Right hindlimb (tissue), 1 donor: ENCODE results near the gene ARL11.

Experiments used
- DNase-seq: peaks from one replicate; pipeline ENCODE4 v3.0.0-alpha.2; 2018

The ARL11 gene

DNA sequence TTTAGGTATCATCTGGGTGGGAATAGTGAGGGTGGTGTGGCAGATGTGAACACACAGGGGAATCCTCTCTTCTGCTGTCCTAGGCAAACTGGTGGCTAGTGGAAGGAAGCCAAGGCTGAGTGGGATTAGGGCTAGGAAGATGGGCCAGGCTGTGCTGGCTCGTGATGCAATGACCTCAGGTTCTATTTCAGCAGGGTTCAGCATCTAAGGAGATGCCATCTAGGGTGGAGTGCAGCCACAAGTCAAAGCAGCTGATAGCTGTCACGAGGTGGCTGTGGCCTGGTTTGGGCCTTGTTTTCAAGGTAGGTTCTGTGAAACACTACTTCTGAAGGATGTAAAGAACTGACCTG lies 21.6 kb downstream of the ARL11 start:
- no peak for DNase-seq

DNA sequence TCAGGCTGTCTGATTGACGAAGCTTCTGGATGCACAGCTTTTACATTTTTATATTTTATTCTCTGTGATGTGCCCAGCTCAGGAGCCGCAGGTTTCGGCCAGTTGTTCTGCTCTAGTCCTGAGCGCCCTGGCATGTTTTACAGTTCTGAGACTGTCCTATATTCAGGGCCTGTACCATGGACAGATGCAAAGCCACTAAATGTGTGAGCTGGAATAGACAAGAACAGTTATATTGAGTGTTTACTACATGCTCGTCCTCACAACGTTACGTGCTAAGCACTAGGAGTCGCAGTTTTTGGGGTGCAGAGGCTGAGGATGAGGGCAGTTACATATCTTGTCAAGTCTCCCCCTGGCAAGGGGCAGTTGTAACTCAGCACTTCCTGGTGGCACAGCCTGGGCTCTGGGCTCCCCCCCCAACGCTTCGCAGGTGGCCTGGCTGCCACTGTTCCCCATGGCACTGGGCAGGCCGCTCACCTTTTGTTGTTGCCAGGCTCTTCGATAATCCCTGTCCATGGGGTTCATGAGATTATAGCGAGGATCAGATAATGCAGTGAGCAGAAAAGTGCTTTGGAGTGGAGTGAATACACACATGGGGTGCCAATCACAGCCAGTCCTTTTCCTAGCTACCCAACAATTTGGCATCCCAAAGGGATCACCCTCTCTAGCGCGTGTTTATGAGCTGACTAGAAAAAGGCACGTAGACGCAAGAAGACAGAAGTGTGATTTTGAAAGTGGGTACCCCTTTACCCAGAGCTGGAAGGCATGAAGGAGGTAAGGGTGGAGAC lies 23.5 kb downstream of the ARL11 start:
- no peak for DNase-seq

DNA sequence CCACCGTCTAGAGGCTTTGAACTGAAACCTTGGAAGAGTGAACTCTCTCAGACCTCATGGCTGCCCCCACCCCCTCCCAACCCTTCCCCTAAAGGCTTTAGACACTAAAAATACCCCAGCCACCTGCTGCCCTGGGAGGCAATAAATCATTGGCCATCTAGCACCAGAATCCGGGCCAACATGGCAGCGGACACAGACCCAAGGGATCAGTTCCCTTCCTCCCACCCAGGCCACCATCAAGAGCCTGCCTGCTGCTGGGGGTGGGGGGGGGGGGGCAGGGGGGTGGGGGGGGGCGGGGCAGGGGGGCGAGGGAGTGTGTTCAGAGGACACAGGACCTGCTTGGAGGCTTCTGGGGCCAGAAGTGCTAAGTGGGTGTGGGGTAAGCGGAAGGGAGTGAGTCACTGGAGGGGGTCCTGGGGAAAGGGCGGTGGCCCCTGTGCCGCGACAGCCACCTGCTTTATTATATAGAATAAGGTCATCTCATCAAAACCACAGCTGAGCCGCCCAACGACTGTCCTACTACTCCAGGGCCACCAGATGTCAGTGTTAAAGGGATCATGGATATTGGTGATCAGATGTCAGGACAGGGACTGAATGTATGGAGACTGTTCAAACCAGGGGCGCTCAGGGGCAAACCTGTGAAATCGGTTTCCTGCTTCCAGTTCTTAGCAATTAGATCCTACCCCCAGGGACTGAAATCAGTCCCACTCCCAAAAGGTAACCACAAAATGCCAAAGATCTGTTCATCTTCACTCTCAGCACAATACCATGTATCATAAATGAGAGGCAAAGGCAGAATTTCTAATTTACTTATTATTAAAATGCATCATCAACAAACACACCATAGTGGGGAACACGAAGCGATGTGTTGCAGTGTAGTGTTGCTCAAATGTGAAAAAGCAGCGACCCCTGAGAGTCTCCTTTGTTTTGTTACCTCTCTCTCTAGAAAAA lies 24.3 kb downstream of the ARL11 start:
- peak; percentile 54 for DNase-seq

DNA sequence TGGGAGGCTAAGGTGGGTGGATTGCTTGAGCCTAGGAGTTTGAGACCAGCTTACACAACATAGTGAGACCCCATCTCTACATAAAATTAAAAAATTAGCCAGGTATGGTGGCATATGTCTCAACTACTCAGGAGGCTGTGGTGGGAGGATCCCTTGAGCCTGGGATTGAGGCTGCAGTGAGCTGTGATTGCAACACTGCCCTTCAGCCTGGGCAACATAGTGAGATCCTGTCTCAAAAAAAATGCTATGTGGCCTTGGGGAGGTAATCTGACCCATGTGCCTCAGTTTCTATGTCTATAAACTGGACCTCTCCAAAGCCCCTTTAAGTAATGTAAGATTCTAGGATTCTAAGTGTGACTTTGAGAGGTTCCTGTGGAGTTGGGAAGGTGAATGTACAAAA lies 25.2 kb downstream of the ARL11 start:
- DNase-seq, result no peak

DNA sequence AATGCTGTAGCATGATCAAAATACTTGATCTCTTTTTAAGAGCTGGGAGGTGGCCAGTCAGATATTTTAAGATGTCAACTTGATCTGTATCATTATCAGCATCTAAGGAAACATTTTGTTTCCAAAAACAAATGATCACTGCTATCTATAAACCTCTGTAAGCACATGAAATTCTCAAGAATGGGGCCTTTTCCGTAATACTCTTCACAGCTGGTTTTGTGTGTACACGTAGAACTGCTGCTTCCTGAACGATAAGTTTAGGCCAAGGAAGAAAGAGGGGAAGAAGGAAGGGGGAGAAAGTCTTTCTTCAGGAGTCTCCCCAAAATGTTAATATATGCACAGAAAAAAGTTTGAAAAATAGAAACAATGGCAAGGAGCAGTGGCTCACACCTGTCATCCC lies 25.7 kb downstream of the ARL11 start:
- DNase-seq, result no peak

DNA sequence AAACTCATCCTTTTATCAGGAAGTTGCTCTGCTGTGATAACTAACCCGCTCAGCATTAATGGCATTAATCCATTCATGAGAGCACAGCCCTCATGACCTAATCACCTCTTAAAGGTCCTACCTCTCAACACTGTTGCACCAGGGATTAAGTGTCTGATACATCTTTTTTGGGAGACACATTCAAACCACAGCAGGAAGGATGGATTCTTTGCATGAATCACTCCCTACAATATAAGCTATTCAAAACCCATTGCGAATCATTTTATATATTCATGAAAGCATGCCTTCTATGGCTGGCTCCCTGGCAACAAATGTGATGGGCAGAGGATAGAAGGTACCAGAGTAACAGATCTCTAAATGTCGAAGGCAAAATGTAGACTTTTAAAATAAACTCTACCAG lies 27.6 kb downstream of the ARL11 start:
- no peak for DNase-seq

DNA sequence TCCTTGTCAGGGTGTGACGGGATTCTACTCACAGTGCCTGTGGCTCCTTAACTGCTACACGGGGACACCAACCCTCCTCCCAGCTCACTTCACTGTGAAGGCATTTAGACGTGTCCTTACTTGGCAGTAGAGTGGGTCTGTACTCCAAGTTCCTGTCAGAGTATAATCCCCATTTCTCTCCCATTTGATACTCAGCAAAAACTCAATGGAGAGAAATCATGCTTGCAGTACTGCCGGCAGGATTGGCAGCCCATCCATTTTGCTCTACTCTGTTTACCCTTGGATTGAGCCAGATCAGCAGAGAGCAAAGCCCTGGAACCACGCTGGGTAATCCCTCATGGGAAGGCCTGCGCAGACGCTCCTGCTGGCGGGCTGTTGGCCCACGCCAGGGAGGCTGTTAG lies 28.9 kb downstream of the ARL11 start:
- DNase-seq, result no peak

DNA sequence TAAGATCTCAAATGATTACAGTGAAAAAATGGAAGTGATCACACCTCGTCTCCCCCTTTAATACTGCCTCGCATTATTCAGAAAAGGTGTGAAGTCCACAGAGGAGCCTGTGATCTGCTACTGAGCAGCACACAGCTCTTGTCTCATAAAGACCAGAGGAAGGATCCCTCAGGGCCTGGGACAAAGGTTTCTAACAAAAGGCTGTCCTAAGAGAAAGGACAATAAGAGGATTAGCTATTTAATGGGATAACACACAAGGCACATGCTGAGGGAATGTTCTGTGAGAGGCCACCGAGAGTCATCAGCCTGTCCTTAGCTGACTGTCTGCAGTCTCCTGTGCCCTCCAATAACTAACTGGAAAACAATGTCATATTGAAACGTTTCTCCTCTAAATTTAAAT lies 36.3 kb downstream of the ARL11 start:
- no peak for DNase-seq

DNA sequence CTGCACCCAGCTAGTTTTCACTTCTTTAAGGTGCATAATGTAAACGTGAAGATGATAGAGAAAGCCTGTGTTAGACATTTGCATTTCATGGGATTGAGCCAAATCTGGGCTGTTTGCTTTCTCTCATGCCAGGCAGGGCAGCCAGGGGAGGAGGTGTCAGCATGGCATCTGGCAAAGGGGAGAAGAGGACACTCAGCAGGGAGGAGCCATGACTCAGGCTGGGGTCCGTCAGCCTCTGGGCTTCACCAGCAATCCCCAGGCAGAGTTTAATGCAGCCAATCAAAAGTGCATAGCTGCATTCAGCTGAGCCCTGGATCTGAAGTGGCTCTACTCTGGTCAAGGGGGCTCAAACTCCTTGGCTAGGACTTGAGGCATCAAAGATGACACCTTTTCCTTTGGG lies 39.5 kb downstream of the ARL11 start:
- DNase-seq, result no peak

DNA sequence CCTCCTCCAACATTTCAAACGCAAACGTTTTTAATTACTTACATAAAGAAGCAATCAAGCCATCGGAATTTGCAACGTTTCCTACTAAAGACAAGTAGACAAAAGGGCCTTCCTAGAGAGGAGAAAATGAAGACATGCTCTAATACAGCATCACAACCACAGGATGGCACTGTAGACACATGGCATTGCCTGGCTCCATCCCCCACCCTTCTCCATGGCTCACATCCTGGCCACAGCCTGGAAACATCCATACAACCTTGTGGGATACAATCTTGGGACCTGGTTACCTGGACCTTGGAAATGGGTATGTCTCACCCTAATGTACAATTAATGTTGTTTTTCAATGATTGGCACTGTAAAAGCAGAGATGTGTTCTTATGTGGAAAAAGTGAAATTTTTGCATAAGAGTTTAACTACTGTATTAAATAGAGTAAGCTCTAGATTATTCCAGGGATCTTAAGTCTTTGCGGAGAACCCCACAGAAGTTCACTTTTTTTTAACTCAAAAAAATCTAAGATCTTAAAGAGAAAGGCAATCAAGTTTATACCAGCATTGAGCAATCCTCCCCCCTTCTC lies 41.5 kb downstream of the ARL11 start:
- peak; percentile 71 for DNase-seq

DNA sequence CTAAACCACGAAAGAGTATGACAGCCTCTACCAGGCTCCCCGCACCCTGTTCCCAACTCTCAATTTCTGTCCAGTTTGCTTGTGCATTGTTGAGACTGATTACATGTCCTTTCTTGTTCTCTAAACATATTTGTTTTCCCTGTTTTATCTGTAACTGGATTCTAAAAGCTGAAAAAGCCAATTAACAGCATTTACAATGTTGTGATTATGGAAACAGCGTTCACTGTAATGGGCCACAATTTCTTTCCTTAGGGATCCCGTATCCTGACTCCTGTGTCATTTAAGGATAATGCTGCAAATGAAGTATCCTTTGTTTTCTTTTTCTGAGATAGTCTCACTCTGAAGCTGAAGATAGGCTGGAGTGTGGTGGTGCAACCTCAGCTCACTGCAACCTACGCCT lies 42.5 kb downstream of the ARL11 start:
- no peak for DNase-seq

DNA sequence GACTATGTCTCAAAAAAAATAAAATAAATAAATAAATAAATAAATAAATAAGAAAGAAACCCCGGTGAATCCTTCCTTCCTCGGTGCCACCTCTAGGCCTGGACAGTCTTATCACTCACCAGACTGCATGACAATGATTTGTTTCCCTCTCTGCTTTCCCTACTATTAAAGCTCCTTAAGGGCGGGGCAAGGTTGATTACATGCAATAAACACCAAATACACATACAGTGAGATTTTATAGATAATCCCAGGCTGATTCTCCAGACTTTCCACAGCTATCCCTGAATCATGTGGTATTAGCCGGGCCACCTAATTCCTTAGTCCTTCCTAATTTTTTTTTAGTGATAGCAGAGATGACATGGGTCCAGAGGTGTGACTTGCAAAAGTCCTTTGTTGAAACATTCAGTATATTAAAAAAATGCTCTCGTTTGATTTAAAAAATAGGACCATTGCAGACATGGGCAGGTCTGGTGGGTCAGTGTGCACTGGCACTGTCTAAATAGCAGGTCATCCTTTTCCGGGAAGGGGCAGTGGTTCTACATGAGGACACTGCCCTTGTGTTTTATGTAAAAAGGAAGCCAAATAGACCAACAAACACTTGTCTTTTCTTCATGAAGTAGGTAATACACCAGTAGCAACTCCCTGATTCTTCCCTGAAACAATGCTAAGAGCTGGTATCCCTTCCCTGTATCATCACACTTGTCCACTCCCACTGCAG lies 48.4 kb downstream of the ARL11 start:
- no peak for DNase-seq

DNA sequence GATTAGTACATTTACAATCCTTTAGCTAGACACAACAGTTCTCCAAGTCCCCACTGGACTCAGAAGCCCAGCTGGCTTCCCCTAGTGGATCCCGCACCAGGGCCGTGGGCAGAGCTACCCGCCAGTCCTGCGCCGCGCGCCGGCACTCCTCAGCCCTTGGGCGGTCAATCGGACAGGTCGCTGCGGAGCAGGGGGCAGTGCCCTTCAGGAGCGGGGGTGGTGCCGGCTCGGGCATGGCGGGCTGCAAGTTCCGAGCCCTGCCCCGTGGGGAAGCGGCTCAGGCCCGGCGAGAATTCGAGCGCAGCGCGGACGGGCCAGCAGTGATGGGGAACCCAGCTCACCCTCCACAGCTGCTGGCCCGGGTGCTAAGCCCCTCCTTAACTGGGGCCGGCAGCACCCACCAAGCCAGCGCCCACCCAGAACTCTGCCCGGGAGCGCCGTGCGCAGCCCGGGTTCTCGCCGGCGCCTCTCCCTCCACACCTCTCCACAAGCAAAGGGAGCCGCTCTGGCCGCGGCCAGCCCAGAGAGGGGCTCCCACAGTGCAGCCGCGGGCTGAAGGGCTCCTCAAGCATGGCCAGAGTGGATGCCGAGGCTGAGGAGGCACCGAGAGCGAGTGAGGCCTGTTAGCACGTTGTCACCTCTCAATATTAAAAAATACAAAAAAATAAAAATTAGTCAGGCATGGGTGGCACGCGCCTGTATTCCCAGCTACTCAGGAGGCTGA lies 50.0 kb downstream of the ARL11 start:
- no peak for DNase-seq

DNA sequence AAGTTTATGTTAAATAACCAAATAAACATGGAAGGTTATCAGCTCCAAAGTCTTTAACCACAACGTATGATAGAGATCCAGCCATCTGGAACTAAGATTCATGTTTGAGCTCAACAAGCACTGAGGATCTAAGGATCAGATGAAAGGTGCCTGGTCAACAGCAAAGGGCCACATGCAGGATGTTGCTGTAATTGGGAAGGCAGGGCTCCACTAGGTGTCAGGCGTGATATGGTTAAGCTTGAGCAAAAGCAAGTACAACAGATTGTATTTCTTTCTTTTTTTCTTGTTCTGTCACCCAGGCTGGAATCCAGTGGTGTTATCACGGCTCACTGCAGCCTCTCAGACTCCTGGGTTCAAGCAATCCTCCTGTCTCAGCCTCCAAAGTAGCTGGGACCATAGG lies 50.9 kb downstream of the ARL11 start:
- no peak for DNase-seq

DNA sequence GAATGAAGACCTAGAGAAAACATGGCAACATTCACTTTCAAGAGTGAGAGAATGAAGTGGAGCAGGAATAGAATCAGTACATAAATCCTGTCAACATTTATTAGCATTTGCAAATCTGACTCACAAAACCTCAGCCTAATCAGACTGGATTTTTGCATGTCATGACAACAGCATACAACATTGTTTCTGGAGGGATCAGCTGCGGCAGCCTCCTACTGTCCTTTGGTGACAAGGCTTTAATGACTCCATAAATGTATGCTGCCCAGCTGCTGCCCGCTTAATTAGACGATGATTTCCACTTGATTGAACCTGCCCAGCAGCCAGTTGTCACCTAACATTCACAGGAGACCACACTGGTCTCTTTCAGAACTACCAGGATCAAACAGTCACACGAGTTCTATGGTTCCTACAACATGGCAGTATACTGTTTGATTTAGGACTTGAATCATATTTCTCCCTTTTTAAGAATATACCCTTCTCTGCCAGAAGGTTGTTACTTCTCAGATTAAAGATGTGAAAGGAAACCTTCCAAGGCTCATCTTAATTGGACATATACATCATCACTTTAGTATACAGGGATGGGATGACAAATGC lies 53.6 kb downstream of the ARL11 start:
- no peak for DNase-seq
